HL-60/S4 treated with phorbol 12-myristate 13-acetate at 8.2 ng/mL for 4 days and 3 days (cell line): ENCODE measurements around the gene PKD1L1.

Experiments
- in situ Hi-C: fragments of 300-500 bp; cut with MboI; formaldehyde crosslinking; loops from 2 replicates; pipeline ENCODE4 v1.15.0; 2022; ENCODE audit warnings: low sequenced_read_pairs

The PKD1L1 gene

DNA sequence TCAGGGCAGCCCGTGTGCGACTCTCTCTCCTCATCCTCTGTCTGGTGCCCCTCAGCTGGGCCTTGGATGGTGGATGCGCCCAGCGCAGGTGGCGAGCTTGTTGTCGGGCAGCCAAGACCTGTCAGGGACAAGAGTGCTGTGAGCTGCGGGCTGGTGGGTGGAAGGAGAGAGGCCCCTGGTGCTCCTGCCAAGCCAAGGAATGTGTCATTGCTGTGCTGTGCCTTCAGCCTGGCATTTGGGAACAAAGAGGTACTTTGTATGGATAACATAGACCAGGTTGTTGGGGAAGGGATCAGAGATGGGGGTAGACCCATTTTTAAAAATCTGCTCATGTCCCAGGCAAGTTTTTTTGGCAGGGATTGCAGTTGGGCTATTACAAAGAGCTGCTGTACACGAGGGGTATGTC lies 120.9 kb downstream of the PKD1L1 start:
- in situ Hi-C loops: no loop called here

- in situ Hi-C loops: no loop called here
Observed at GRCh38 chr7:47826754-47827153, 121.5 kb downstream of the PKD1L1 start.

DNA sequence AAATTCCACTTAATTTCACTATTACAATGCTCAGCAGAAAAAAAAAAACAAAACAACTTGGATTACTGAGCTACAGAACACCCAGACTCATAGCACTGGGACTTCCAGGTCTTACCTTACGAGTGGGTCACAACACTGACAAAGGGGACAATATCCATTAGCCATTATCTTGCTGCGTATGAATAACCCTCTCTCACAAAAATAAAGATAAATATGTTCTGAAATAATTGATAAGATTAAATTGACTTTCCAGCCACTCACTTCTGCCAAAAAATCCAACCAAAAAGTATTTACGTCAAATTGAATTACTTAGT lies 128.7 kb downstream of the PKD1L1 start:
- in situ Hi-C loops: loop anchor here (25.0 kb wide), 2 partner anchors 382 to 557 kb away; no protein-coding TSS in a partner anchor

DNA sequence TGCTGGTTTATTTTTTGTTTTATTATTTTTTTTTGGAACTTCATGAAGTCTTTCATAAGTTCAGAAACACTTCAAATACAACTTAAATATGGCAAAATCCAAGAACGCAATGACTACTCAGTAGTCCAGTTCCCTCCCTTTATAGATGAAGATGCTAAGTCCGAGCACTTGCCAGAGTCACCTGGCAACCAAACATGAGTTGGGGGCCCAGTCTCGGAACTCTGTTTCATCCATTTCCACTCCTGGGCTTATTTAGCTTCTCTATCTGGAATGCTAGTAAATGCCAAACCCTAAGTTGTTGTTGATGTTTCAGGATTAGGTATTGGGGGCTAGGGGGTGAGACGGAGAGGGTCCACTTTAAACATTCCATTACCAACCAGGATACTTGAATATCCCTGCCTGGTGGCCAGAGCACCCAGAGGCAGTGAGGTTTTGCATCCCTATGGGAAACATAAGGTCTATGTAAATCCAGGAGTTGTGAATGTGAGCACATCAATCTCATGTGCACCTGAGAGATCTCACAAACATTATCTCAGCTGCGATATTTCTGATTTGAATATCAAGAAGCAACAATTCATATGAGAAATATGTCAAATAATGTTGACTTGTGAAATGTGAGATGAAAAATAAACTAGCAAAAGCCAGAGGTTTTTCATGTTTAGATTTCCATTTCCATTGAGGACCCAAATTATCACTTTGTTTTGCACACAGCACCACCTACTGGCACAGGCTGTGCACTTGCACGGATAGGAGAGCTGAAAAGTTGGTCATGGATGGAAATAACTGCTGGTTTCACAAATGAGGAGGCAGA lies 129.3 kb downstream of the PKD1L1 start:
- in situ Hi-C loops: loop anchor here (25.0 kb wide), 2 partner anchors 382 to 557 kb away; no protein-coding TSS in a partner anchor

GRCh38 chr7:47817917-47818316 lies 130.3 kb downstream of the PKD1L1 start:
- in situ Hi-C loops: loop anchor here (25.0 kb wide), 2 partner anchors 381 to 556 kb away; no protein-coding TSS in a partner anchor

GRCh38 chr7:47816647-47817046 lies 131.6 kb downstream of the PKD1L1 start:
- in situ Hi-C loops: loop anchor here (25.0 kb wide), 2 partner anchors 379 to 554 kb away; no protein-coding TSS in a partner anchor

DNA sequence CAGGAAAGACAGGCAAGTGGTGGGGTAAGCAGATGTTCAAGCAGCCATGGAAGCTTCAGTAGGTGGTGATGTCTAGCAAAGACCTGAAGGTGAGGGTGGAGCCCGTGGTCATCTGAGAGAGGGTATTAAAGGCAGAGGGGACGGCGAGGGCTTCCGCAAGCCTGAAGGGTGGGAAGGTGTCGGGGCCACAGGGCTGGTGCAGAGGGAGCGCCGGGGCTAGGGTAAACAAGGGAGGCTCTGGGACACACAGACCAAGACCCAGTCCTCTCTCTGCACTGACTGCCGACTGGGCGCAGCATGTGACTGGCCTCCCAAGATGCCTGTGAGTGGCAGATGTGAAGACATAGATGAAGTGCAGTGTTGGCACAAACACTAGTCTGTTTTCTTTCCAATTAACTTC lies 132.4 kb downstream of the PKD1L1 start:
- in situ Hi-C loops: loop anchor here (25.0 kb wide), 2 partner anchors 379 to 554 kb away; no protein-coding TSS in a partner anchor

DNA sequence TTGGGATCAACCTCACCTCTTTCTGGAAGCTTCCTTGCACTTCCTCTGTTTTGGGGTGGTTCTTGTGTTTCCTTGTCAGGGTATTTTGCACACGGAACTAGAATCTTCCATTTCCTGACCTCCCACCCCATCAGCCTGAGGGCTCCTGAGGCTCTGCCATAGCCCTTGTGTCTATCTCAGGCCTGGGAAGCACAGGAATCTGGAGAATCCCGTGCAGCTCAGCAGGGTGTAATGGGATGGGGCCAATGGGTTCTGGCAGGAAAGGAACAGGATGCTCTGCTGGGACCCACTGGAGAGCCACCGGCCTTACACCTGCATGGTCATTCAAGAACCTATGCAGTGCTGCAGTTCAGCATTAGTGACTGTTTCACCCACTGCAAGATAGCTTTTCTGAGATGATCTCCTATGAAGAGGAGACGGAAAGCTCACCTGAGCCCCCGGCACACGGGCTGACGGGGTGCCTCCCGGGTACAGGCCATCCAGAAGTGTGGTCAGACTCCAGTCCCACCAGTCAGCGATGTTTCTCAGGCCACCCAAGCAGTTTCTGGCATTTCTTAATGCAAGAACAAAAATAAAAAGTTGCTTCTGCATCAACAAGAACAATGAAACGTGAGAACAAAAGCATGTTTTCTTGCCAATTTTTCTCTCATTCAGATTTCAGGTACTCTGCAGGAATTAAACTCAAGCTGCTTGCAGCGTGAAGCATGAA lies 133.2 kb downstream of the PKD1L1 start:
- in situ Hi-C loops: loop anchor here (25.0 kb wide), 2 partner anchors 378 to 553 kb away; no protein-coding TSS in a partner anchor

DNA sequence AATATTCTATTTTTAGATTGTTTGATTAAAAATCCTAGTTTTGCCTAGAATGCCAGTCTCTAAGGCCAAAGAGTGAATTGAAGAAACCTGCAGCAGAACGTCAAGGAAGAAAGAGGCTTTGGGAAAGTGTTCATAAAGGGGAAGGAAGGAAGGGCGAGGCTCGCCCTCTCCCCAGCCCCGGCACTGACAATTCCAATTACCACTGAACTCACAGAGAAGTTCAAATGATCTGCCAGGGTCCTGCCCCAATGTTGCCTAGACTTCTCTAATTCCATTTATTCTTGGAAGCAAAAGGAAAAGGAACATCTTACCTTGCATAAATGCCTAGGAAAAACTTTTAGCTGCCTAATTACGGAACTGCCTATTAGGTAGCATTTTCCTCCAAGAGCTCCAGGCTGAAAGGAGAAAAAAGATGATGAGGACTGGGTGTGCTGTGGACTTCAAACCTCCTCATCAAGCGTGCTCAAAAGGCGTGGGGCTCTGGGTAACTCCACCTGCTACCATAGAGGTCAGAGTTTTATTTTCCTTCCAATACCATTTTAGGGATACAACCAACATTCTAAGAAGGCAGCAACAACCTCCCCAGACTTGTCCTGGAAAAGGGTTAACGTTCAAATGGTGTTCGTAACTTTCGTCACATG lies 134.5 kb downstream of the PKD1L1 start:
- in situ Hi-C loops: loop anchor here (25.0 kb wide), 2 partner anchors 376 to 551 kb away; no protein-coding TSS in a partner anchor

- in situ Hi-C loops: loop anchor here (25.0 kb wide), 2 partner anchors 375 to 550 kb away; no protein-coding TSS in a partner anchor
Observed at GRCh38 chr7:47812429-47813136, 135.7 kb downstream of the PKD1L1 start.

GRCh38 chr7:47811632-47812380 lies 136.5 kb downstream of the PKD1L1 start:
- in situ Hi-C loops: loop anchor here (25.0 kb wide), 2 partner anchors 375 to 550 kb away; no protein-coding TSS in a partner anchor

DNA sequence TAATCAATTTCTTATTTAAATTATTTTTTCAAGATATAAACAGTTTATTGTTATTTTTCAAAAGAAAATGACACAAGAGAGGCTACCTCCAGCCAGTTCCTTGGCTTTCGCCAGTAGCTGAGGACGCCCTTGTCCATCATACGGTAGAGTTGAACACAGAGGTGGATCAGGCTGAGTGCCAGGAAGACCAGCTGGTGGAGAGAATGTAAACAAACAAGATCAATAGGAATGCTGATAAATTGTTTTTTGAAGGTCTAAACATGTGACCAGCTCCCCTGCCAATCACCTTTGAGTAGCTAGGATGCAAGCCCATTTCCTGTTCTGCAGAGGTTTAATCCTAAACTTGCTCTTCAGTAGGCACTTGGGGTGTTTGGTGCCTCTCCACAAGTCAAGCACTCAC lies 138.9 kb downstream of the PKD1L1 start:
- in situ Hi-C loops: loop anchor here (25.0 kb wide), 2 partner anchors 372 to 547 kb away; no protein-coding TSS in a partner anchor

DNA sequence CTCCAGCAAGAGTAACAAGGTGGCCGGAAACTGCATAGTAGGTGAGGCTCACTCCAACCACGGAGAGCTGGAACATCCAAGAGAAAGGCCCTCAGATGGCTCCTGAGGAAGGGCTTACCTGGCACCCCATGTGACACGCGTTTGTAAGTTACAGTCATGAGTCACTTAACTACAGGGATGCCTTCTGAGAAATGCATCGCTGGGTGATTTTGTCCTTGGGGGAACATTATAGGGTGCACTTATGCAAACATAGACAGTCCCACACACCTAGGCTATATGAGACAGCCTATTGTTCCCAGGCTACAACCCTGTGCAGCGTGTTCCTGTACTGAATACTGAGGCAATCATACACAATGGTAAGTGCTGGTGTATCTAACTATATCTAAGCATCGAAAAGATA lies 139.9 kb downstream of the PKD1L1 start:
- in situ Hi-C loops: loop anchor here (25.0 kb wide), 2 partner anchors 371 to 546 kb away; no protein-coding TSS in a partner anchor

DNA sequence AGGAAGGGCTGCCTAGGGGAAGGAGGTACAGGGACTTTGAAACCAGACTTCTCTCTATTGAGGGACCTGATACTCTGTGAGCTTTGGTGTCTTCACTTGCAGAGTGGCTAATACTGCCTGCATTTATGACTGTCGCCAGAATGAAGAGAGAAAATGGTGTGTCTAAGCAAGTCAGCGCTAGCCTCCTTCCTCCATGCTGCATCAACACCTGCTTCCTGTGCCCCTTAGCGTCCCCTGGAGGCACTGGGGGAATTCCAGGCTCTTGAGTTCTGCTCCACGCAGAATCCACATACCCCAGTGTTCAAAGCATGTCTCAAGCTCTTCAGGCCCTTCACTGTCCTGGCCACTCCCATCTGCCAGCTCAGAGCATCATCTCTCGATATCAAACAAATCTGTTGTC lies 140.5 kb downstream of the PKD1L1 start:
- in situ Hi-C loops: loop anchor here (25.0 kb wide), 2 partner anchors 370 to 545 kb away; no protein-coding TSS in a partner anchor

- in situ Hi-C loops: loop anchor here (25.0 kb wide), 2 partner anchors 370 to 545 kb away; no protein-coding TSS in a partner anchor
Observed at GRCh38 chr7:47807126-47807525, 141.1 kb downstream of the PKD1L1 start.

DNA sequence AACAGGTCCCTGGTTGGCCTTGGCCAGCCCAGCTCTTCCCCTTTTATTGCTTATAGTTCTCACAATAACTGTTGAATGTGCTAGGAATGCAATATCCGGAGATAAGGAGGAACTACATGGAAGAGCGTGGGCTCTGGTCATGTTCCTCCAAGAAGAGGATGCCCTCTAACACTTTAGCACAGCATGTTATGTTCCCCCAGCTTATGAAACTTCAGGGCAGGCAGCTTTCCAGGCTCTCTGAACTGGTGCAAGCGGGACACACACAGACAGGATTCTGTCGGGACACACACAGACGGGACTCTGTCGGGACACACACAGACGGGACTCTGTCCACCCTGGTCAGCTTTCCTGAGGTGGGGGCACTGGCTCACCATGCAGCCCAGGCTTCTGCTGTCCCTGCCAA lies 141.6 kb downstream of the PKD1L1 start:
- in situ Hi-C loops: loop anchor here (25.0 kb wide), 2 partner anchors 369 to 544 kb away; no protein-coding TSS in a partner anchor

- in situ Hi-C loops: loop anchor here (25.0 kb wide), 2 partner anchors 368 to 543 kb away; no protein-coding TSS in a partner anchor
Observed at GRCh38 chr7:47804767-47805545, 143.3 kb downstream of the PKD1L1 start.

DNA sequence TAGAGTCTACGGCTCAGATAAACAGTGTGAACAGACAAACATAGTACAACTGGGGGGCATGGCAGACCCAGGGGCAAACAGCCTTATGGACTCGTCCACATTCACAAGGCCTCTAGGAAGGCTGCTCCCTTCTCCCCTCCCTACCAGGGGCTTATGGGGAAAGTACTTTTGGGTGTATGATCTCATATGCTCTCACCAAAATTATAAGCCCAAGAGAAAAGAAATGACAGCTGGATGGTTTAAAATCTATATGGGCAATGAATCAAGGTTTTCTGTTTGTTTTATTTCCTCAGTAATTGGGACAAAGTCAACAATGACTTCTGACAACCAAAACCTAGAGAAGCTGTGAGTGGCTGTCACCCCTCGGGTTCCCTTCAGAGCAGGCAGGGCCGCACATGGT lies 144.4 kb downstream of the PKD1L1 start:
- in situ Hi-C loops: loop anchor here (25.0 kb wide), 2 partner anchors 367 to 542 kb away; no protein-coding TSS in a partner anchor
